K562 (cell line): Measurements from ENCODE around the gene MBNL1. TPM values are rescaled to one million over a fixed set of nuclear protein-coding genes. Genes with fewer than 3 reads are reported as not detected.

Experiments used
- ARID2 ChIP-seq: fragments of 450-650 bp; IDR thresholded peaks from 2 replicates; pipeline ENCODE4 v1.6.1; 2017; ENCODE audit warnings: antibody characterized with exemption, mild to moderate bottlenecking
- KLF10 ChIP-seq: fragments of 250-450 bp; sonication (Bioruptor Pico); IDR thresholded peaks from 2 replicates; pipeline ENCODE4 v1.6.1; 2021; ENCODE audit warnings: matching md5 sums
- MEF2A ChIP-seq: IDR thresholded peaks from 2 replicates; pipeline ENCODE4 v1.6.1; 2011; ENCODE audit warnings: low read depth, mild to moderate bottlenecking, low read length, moderate library complexity; ENCODE audit not compliant: control insufficient read depth
- MEIS2 ChIP-seq: fragments of 450-650 bp; IDR thresholded peaks from 2 replicates; pipeline ENCODE4 v1.6.1; 2014; ENCODE audit warnings: mild to moderate bottlenecking; ENCODE audit not compliant: partially characterized antibody
- NFE2L1 ChIP-seq: fragments of 450-650 bp; IDR thresholded peaks from 2 replicates; pipeline ENCODE4 v1.6.1; 2016; ENCODE audit warnings: missing genetic modification characterization, low read depth, mild to moderate bottlenecking, missing compliant biosample characterization, moderate library complexity, borderline replicate concordance
- RBM34 ChIP-seq: fragments of 200-400 bp; formaldehyde crosslinking; IDR thresholded peaks from 2 replicates; pipeline ENCODE4 v1.6.1; 2018; ENCODE audit warnings: low read length, borderline replicate concordance; ENCODE audit not compliant: insufficient read depth
- SIN3B ChIP-seq: fragments of 450-650 bp; IDR thresholded peaks from 2 replicates; pipeline ENCODE4 v1.6.1; 2017; ENCODE audit warnings: low read depth, mild to moderate bottlenecking, moderate library complexity
- SMARCA4 ChIP-seq: fragments of 450-650 bp; IDR thresholded peaks from 2 replicates; pipeline ENCODE4 v1.6.1; 2016
- SRF ChIP-seq, 2 experiments: fragments of 250-450, 450-650 bp in 1 of 2; sonication (Bioruptor Pico) in 1 of 2; sonication (generic) in 1 of 2; formaldehyde crosslinking; IDR thresholded peaks; 2 replicates each; pipeline versions ENCODE4 v1.5.0 to v1.5.1; 2020 to 2022; ENCODE audit warnings: mild to moderate bottlenecking in 1 of 2, missing genetic modification reagents in 1 of 2
- SUPT5H ChIP-seq: fragments of 450-650 bp; IDR thresholded peaks from 2 replicates; pipeline ENCODE4 v1.6.1; 2016
- TAF7 ChIP-seq: fragments of 450-650 bp; IDR thresholded peaks from 2 replicates; pipeline ENCODE4 v1.6.1; 2016; ENCODE audit warnings: missing genetic modification characterization, missing compliant biosample characterization
- TAF9B ChIP-seq: fragments of 450-650 bp; IDR thresholded peaks from 2 replicates; pipeline ENCODE4 v1.6.1; 2018; ENCODE audit warnings: mild to moderate bottlenecking; ENCODE audit not compliant: partially characterized antibody
- TEAD2 ChIP-seq: fragments of 450-650 bp; IDR thresholded peaks from 2 replicates; pipeline ENCODE4 v1.6.1; 2016; ENCODE audit warnings: missing genetic modification characterization, control low read depth, missing compliant biosample characterization
- ZKSCAN3 ChIP-seq: fragments of 250-450 bp; sonication (Bioruptor Pico); IDR thresholded peaks from 2 replicates; pipeline ENCODE4 v1.4.0; 2020
- ZNF197 ChIP-seq: fragments of 200-800 bp; sonication (Bioruptor generic); IDR thresholded peaks from 2 replicates; pipeline ENCODE4 v1.6.1; 2016; ENCODE audit warnings: low read depth, missing genetic modification characterization, missing compliant biosample characterization
- ZNF324 ChIP-seq: fragments of 250-450 bp; sonication (Bioruptor Pico); IDR thresholded peaks from 2 replicates; pipeline ENCODE4 v1.4.0; 2020; ENCODE audit warnings: mild to moderate bottlenecking
- ZSCAN29 ChIP-seq: fragments of 450-650 bp; IDR thresholded peaks from 2 replicates; pipeline ENCODE4 v1.6.1; 2017
- polyA plus RNA-seq, 8 experiments: library from polyadenylated mRNA; depleted of rRNA in 4 of 8; stranded (reverse) in 5 of 8; unstranded in 3 of 8; fragments of >200 nt; fragmentation: Nextera tagmentation in 2 of 8; fragmentation: Illumina TruSeq in 1 of 8; extraction: Ambion mirVana in 2 of 8; extraction: Trizol in 1 of 8; gene quantifications; 2 replicates each; pipeline versions ENCODE4 v1.2.1 to v1.2.3, GENCODE V29; 2011 to 2014; ENCODE audit warnings: inconsistent platforms in 1 of 8, missing spikeins in 1 of 8
- total RNA-seq, 7 experiments: library from RNA; depleted of rRNA in 6 of 7; stranded (reverse); fragments of >200 nt in 6 of 7; fragmentation: Illumina TruSeq in 2 of 7; extraction: Trizol in 2 of 7; gene quantifications; 2 replicates each; pipeline versions ENCODE4 v1.2.1 to v1.2.3, GENCODE V29; 2011 to 2021; ENCODE audit warnings: low replicate concordance in 1 of 7
- TF ChIP-seq, protein P1 (sequence below): fragments of 450-650 bp; formaldehyde crosslinking; IDR thresholded peaks from 2 replicates; pipeline ENCODE4 v1.4.0; 2020; ENCODE audit warnings: mild to moderate bottlenecking, mixed read lengths
- TF ChIP-seq, protein P2 (sequence below): fragments of 450-650 bp; IDR thresholded peaks from 2 replicates; pipeline ENCODE4 v1.6.1; 2016; ENCODE audit warnings: mild to moderate bottlenecking
- TF ChIP-seq, protein P3 (sequence below): sonication (generic); formaldehyde crosslinking; IDR thresholded peaks from 2 replicates; pipeline ENCODE4 v1.8.1; 2022; ENCODE audit warnings: missing genetic modification reagents
- TF ChIP-seq, protein P4 (sequence below): sonication (generic); IDR thresholded peaks from 2 replicates; pipeline ENCODE4 v1.6.1; 2016
- TF ChIP-seq, protein P5 (sequence below): fragments of 250-450 bp; sonication (Bioruptor Pico); IDR thresholded peaks from 2 replicates; pipeline ENCODE4 v1.5.0; 2022; ENCODE audit warnings: mild to moderate bottlenecking

Gene MBNL1
- total and polyA plus RNA-seq, 9 of the 15 experiments (the other 6 are each of a cell fraction or from before 2014, with no cell fraction given) = 70.3 to 243 (median 220) TPM

DNA sequence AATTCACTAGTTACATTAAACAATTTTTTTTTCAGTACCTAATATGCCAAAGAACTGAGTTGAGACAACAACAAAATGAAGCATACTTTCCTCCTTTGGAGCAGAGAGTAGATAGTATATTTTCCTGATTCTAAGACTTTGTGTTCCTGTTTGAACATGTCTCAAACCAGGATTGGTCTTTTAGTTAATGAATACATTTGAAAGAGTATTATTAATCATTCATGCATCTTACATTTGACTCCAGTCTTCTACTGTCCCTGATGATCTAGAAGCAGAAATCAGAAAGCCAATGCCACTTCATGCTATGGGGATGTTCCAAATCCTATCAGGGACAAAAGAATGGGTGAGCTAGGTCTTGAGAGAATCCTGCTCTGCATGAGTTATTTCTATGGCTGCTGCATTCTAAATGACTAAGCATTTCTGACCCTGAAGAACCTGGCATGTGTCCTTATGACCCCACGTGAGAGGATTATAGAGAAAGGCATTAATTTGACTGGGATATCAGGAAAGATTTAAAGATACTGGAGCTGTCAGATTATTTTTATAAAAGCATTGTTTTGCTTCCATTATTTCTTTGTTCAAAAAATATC lies 32.9 kb upstream of the MBNL1 start (continued):
- TF ChIP-seq, protein P1, sequence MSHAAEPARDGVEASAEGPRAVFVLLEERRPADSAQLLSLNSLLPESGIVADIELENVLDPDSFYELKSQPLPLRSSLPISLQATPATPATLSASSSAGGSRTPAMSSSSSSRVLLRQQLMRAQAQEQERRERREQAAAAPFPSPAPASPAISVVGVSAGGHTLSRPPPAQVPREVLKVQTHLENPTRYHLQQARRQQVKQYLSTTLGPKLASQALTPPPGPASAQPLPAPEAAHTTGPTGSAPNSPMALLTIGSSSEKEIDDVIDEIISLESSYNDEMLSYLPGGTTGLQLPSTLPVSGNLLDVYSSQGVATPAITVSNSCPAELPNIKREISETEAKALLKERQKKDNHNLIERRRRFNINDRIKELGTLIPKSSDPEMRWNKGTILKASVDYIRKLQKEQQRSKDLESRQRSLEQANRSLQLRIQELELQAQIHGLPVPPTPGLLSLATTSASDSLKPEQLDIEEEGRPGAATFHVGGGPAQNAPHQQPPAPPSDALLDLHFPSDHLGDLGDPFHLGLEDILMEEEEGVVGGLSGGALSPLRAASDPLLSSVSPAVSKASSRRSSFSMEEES (CRISPR knock-in tag) = no peak
- TF ChIP-seq NFE2L1 (tag) (peak; percentile 92), TAF9B (peak; percentile 80), TEAD2 (tag) (0 out of 2 replicates have a peak, but pooled peaks have one; percentile 49), MEIS2 (peak; percentile 62), RBM34 (no peak), ZNF197 (CRISPR knock-in tag) (no peak), ARID2 (no peak), SRF (CRISPR knock-in tag; IDR thresholded peaks at IDR 0.05) (no peak), SUPT5H (no peak), ZSCAN29 (no peak), KLF10 (CRISPR knock-in tag) (no peak), ZNF324 (no peak), SMARCA4 (peak; percentile 64; the same call in 1 of the 2 replicates), TAF7 (tag) (peak; percentile 50), MEF2A (no peak), ZKSCAN3 (no peak), SIN3B (no peak)
- TF ChIP-seq, protein P2, sequence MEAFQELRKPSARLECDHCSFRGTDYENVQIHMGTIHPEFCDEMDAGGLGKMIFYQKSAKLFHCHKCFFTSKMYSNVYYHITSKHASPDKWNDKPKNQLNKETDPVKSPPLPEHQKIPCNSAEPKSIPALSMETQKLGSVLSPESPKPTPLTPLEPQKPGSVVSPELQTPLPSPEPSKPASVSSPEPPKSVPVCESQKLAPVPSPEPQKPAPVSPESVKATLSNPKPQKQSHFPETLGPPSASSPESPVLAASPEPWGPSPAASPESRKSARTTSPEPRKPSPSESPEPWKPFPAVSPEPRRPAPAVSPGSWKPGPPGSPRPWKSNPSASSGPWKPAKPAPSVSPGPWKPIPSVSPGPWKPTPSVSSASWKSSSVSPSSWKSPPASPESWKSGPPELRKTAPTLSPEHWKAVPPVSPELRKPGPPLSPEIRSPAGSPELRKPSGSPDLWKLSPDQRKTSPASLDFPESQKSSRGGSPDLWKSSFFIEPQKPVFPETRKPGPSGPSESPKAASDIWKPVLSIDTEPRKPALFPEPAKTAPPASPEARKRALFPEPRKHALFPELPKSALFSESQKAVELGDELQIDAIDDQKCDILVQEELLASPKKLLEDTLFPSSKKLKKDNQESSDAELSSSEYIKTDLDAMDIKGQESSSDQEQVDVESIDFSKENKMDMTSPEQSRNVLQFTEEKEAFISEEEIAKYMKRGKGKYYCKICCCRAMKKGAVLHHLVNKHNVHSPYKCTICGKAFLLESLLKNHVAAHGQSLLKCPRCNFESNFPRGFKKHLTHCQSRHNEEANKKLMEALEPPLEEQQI = peak; percentile 60; the same call in 1 of the 2 replicates
- TF ChIP-seq, protein P3, sequence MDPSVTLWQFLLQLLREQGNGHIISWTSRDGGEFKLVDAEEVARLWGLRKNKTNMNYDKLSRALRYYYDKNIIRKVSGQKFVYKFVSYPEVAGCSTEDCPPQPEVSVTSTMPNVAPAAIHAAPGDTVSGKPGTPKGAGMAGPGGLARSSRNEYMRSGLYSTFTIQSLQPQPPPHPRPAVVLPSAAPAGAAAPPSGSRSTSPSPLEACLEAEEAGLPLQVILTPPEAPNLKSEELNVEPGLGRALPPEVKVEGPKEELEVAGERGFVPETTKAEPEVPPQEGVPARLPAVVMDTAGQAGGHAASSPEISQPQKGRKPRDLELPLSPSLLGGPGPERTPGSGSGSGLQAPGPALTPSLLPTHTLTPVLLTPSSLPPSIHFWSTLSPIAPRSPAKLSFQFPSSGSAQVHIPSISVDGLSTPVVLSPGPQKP (CRISPR knock-in tag) = no peak
- TF ChIP-seq, protein P4, sequence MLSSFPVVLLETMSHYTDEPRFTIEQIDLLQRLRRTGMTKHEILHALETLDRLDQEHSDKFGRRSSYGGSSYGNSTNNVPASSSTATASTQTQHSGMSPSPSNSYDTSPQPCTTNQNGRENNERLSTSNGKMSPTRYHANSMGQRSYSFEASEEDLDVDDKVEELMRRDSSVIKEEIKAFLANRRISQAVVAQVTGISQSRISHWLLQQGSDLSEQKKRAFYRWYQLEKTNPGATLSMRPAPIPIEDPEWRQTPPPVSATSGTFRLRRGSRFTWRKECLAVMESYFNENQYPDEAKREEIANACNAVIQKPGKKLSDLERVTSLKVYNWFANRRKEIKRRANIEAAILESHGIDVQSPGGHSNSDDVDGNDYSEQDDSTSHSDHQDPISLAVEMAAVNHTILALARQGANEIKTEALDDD = peak; percentile 52; the same call in 1 of the 2 replicates
- TF ChIP-seq, protein P5, sequence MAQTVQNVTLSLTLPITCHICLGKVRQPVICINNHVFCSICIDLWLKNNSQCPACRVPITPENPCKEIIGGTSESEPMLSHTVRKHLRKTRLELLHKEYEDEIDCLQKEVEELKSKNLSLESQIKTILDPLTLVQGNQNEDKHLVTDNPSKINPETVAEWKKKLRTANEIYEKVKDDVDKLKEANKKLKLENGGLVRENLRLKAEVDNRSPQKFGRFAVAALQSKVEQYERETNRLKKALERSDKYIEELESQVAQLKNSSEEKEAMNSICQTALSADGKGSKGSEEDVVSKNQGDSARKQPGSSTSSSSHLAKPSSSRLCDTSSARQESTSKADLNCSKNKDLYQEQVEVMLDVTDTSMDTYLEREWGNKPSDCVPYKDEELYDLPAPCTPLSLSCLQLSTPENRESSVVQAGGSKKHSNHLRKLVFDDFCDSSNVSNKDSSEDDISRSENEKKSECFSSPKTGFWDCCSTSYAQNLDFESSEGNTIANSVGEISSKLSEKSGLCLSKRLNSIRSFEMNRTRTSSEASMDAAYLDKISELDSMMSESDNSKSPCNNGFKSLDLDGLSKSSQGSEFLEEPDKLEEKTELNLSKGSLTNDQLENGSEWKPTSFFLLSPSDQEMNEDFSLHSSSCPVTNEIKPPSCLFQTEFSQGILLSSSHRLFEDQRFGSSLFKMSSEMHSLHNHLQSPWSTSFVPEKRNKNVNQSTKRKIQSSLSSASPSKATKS = no peak
